Left ventricle myocardium inferior (tissue), 1 donor: ENCODE results near the gene ZMAT5. TPM values are rescaled to one million over a fixed set of nuclear protein-coding genes. Genes with fewer than 3 reads are reported as not detected.

ENCODE experiments used
- DNase-seq: peaks from one replicate; pipeline ENCODE4 v3.0.0-alpha.2; 2020
- H3K27ac ChIP-seq: fragments of 200-600 bp; replicated peaks from 2 replicates; pipeline ENCODE4 v1.8.0; 2021
- H3K27me3 ChIP-seq: fragments of 200-600 bp; 2 replicates; pipeline ENCODE4 v1.8.0; 2021; ENCODE audit warnings: low read depth
- H3K36me3 ChIP-seq: fragments of 200-600 bp; 2 replicates; pipeline ENCODE4 v1.8.0; 2021
- H3K4me1 ChIP-seq: fragments of 200-600 bp; 2 replicates; pipeline ENCODE4 v1.8.0; 2021
- H3K4me3 ChIP-seq: fragments of 200-600 bp; 2 replicates; pipeline ENCODE4 v1.8.0; 2021; ENCODE audit warnings: mild to moderate bottlenecking, moderate library complexity
- H3K9me3 ChIP-seq: fragments of 200-600 bp; replicated peaks from 2 replicates; pipeline ENCODE4 v1.8.0; 2021
- CTCF ChIP-seq: fragments of 200-600 bp; IDR thresholded peaks from 2 replicates; pipeline ENCODE4 v1.8.0; 2021; ENCODE audit warnings: antibody characterized with exemption, mild to moderate bottlenecking, borderline replicate concordance
- intact Hi-C: fragments of 100-400 bp; cut with micrococcal nuclease; formaldehyde crosslinking; loops from one replicate; pipeline ENCODE4 v1.11.0; 2022
- total RNA-seq: library from RNA; stranded (reverse); fragmentation: NEBNext Ultra II Directional; extraction: Animal tissue kit (Norgen Biotek cat#: 25700); gene quantifications from one replicate; pipeline ENCODE4 v1.2.1, GENCODE V29; 2021
- donor health status: DM: no; HTN: yes; CAD: no; lungs with severe emphysema.

The ZMAT5 gene
- total RNA-seq, 1 donor from 2014 or later, result 20.6 TPM

GRCh38 chr22:29813563-29813962 is 46.8 kb upstream of the ZMAT5 start:
- Histone ChIP-seq H3K4me1 (peaks cover 48% of the 10 kb centered on the region), H3K36me3 (peaks cover 75% of the 10 kb centered on the region), H3K27ac (peak overlapping the region; percentile 6), H3K27me3 (no peaks in the 10 kb centered on the region), H3K9me3 (no peaks in the 10 kb centered on the region), H3K4me3 (no peak overlapping the region)
- TF ChIP-seq CTCF, result no peak
- DNase-seq, result no peak
- intact Hi-C loops, result no loop called here

GRCh38 chr22:29813126-29813525 is 46.3 kb upstream of the ZMAT5 start:
- Histone ChIP-seq H3K4me1 (peaks cover 44% of the 10 kb centered on the region), H3K4me3 (no peak overlapping the region), H3K9me3 (no peaks in the 10 kb centered on the region), H3K27ac (no peak overlapping the region), H3K36me3 (peaks cover 79% of the 10 kb centered on the region), H3K27me3 (no peaks in the 10 kb centered on the region)
- no peak for DNase-seq
- intact Hi-C loops, result no loop called here
- TF ChIP-seq CTCF, result no peak

DNA sequence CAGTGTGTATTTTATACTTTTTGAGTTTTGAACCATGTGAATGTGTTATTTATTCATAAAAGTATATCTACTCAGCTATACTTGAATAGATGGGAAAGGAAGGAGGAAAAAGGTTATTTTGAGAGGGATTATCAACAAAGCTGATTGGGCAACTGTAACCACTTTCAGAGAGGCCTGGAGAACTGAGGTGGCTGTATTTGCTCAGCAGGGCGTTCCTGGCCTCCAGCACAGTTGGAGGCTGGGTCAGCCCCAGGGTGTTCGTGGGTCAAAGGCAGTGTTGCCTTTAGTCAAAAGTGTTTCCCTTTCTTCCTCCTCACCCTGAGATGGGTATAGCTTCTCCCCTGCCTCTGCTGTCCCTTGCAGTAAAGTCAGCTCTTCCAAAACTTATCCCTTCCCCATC is 44.6 kb upstream of the ZMAT5 start:
- no peak for DNase-seq
- Histone ChIP-seq H3K36me3 (peaks cover 96% of the 10 kb centered on the region), H3K4me3 (no peak overlapping the region), H3K27me3 (no peaks in the 10 kb centered on the region), H3K27ac (no peak overlapping the region), H3K9me3 (no peaks in the 10 kb centered on the region), H3K4me1 (peaks cover 27% of the 10 kb centered on the region)
- intact Hi-C loops, result no loop called here
- no peak for TF ChIP-seq CTCF

- DNase-seq, result no peak
- Histone ChIP-seq H3K27ac (no peak overlapping the region), H3K4me3 (no peak overlapping the region), H3K27me3 (no peaks in the 10 kb centered on the region), H3K36me3 (peaks cover 99% of the 10 kb centered on the region), H3K4me1 (peaks cover 15% of the 10 kb centered on the region), H3K9me3 (no peaks in the 10 kb centered on the region)
- intact Hi-C loops, result no loop called here
- no peak for TF ChIP-seq CTCF
These were observed 43.4 kb upstream of the ZMAT5 start for GRCh38 chr22:29810216-29810615.

GRCh38 chr22:29806196-29806595 is 39.4 kb upstream of the ZMAT5 start:
- no peak overlapping the region for H3K4me3 ChIP-seq
- TF ChIP-seq CTCF, result no peak
- H3K27me3 ChIP-seq, result no peaks in the 10 kb centered on the region
- intact Hi-C loops, result no loop called here
- no peak overlapping the region for H3K27ac ChIP-seq
- H3K9me3 ChIP-seq, result no peaks in the 10 kb centered on the region
- H3K36me3 ChIP-seq, result peaks cover 99% of the 10 kb centered on the region
- DNase-seq, result no peak
- H3K4me1 ChIP-seq, result peaks cover 14% of the 10 kb centered on the region

GRCh38 chr22:29804985-29805384 is 38.2 kb upstream of the ZMAT5 start:
- no peak overlapping the region for H3K27ac ChIP-seq
- no peaks in the 10 kb centered on the region for H3K27me3 ChIP-seq
- peaks cover 99% of the 10 kb centered on the region for H3K36me3 ChIP-seq
- no peak for TF ChIP-seq CTCF
- DNase-seq, result no peak
- intact Hi-C loops, result no loop called here
- no peaks in the 10 kb centered on the region for H3K9me3 ChIP-seq
- peaks cover 26% of the 10 kb centered on the region for H3K4me1 ChIP-seq
- no peak overlapping the region for H3K4me3 ChIP-seq
